ACC112 (cell line): ENCODE results near the gene MS4A2.

Source experiments
- H2AFZ ChIP-seq: fragments of 200-600 bp; sonication (generic); one replicate; pipeline ENCODE4 v1.6.0; 2017; ENCODE audit warnings: antibody characterized with exemption, low read length; ENCODE audit not compliant: unreplicated experiment
- H3K27ac ChIP-seq: fragments of 200-600 bp; sonication (generic); 2 replicates; pipeline ENCODE4 v1.5.1; 2014; ENCODE audit warnings: low read depth, mild to moderate bottlenecking, antibody characterized with exemption, low read length, moderate library complexity
- H3K27me3 ChIP-seq: fragments of 200-600 bp; sonication (generic); 2 replicates; pipeline ENCODE4 v1.6.1; 2014; ENCODE audit warnings: mild to moderate bottlenecking, antibody characterized with exemption, low read length, moderate library complexity, mixed read lengths; ENCODE audit not compliant: insufficient read depth
- H3K36me3 ChIP-seq: fragments of 200-600 bp; sonication (generic); 2 replicates; pipeline ENCODE4 v1.6.1; 2016; ENCODE audit warnings: mild to moderate bottlenecking, antibody characterized with exemption, low read length, moderate library complexity, mixed read lengths; ENCODE audit not compliant: insufficient read depth
- H3K4me1 ChIP-seq: fragments of 200-600 bp; sonication (generic); one replicate; pipeline ENCODE4 v1.6.1; 2016; ENCODE audit warnings: low read length, mixed read lengths; ENCODE audit not compliant: insufficient read depth, unreplicated experiment, control insufficient read depth
- H3K4me3 ChIP-seq: fragments of 200-600 bp; sonication (generic); 2 replicates; pipeline ENCODE4 v1.5.1; 2014; ENCODE audit warnings: mild to moderate bottlenecking, low read depth, low read length
- H3K79me2 ChIP-seq: fragments of 200-600 bp; sonication (generic); one replicate; pipeline ENCODE4 v1.6.0; 2016; ENCODE audit warnings: low read length; ENCODE audit not compliant: control insufficient read depth, unreplicated experiment, insufficient read depth

Gene MS4A2

DNA sequence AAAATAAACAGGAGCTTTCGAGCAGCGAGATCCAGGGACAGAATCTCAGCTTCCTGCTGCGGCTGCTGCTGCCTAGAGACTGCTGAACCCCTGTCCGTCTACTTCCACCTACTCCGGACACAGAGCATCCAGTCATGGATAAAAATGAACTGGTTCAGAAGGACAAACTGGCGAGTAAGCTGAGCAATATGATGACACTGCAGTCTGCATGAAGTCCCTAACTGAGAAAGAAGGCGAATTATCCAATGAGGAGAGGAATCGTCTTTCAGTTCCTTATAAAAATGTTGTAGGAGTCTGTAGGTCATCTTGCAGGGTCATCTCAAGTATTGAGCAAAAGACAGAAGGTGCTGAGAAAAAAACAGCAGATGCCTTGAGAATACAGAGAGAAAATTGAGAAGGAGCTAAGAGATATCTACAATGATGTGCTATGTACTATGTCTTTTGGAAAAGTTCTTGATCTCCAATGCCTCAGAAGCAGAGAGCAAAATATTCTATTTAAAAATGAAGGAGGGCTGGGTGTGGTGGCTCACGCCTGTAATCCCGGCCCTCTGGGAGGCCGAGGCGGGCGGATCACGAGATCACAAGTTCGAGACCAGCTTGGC lies 11.1 kb upstream of the MS4A2 start:
- H3K4me1 ChIP-seq = no peaks in the 10 kb centered on the region
- H3K4me3 ChIP-seq = no peak overlapping the region
- no peak overlapping the region for H2AFZ ChIP-seq
- no peaks in the 10 kb centered on the region for H3K36me3 ChIP-seq
- H3K27ac ChIP-seq = no peak overlapping the region
- H3K79me2 ChIP-seq = no peaks in the 10 kb centered on the region
- no peaks in the 10 kb centered on the region for H3K27me3 ChIP-seq

DNA sequence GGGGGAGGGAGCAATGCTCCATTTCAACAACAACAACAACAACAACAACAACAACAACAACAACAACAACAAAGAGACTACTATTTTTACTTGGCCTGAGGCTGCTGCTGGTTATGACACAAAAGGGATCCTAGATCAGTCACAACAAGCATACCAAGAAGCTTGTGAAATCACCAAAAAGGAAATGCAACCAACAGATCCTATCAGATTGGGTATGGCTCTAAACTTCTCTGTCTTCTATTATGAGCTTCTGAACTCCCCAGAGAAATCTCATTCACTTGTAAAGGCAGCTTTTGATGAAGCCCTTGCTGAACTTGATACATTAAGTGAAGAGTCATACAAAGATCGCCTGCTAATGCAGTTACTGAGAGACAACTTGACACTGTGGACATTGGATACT lies 10.5 kb upstream of the MS4A2 start:
- H3K79me2 ChIP-seq = no peaks in the 10 kb centered on the region
- no peak overlapping the region for H3K4me3 ChIP-seq
- H2AFZ ChIP-seq = no peak overlapping the region
- H3K27me3 ChIP-seq = no peaks in the 10 kb centered on the region
- no peak overlapping the region for H3K27ac ChIP-seq
- no peaks in the 10 kb centered on the region for H3K36me3 ChIP-seq
- H3K4me1 ChIP-seq = no peaks in the 10 kb centered on the region

DNA sequence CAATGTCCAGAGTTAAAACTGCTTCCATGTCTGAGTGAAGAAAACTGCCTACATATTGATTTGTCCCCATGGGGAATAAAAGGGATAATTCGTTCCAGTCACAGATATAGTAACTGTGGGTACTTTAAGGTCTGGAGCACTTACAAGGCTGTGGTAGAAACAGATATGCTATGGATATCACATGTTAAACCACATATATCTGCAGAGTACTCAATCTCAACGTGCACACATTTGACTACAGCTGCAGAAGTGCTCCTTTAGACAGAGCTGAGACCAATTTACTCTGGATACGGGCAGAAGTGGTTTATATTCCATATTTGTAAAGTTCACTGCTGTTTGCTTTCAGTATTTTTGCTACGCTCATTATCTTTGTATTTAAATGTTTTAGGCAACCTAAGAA lies 9.7 kb upstream of the MS4A2 start:
- Histone ChIP-seq H3K4me1 (no peaks in the 10 kb centered on the region), H3K27ac (no peak overlapping the region), H3K4me3 (no peak overlapping the region), H3K36me3 (no peaks in the 10 kb centered on the region), H3K79me2 (no peaks in the 10 kb centered on the region), H3K27me3 (no peaks in the 10 kb centered on the region), H2AFZ (no peak overlapping the region)

DNA sequence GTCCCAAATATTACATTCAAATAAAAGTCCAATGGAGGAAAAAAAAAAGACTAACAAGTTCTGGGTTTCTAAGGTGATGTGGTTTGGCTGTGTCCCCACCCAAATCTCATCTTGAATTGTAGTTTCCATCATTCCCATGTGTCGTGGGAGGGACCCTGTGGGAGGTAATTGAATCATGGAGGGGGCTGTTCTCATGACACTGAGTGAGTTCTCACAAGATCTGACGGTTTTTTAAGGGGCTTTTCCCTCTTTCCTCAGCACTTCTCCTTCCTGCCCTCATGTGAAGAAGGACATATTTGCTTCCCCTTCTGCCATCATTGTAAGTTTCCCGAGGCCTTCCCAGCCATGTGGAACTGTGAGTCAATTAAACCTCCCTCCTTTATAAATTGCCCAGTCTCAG lies 7.9 kb upstream of the MS4A2 start:
- H3K79me2 ChIP-seq = no peaks in the 10 kb centered on the region
- no peaks in the 10 kb centered on the region for H3K36me3 ChIP-seq
- no peaks in the 10 kb centered on the region for H3K27me3 ChIP-seq
- H2AFZ ChIP-seq = no peak overlapping the region
- H3K4me3 ChIP-seq = no peak overlapping the region
- H3K4me1 ChIP-seq = no peaks in the 10 kb centered on the region
- no peak overlapping the region for H3K27ac ChIP-seq

DNA sequence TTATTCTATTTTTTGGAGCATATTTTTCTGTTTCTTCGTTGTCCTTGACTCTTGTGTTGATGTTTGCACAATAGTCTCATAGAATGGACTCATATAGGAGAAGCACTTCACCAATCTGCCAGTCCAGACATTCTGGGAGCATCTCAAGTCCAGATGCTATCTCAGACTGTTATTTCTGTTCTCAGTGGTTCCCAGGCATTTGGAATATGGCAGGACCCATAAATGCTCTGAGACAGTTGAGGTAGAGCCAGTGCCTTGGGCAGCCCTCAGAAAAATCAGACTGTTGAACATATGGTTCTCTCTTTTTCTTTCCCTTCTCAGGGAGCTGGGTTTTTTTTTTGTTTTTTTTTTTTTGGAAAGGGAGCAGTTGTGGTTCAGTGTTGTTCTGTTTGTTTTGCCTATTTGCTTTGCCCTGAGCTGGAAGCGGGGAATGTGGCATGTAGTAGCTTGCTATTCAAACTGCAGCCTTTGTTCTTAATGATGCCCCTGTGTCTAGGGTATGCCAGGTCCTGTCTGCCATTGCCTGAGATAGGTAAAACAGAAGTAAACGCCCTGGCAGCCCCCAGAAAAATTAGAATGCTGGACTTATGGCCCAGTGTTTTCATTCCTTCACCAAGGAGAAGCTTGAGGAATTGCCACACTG lies 3.7 kb upstream of the MS4A2 start:
- no peaks in the 10 kb centered on the region for H3K27me3 ChIP-seq
- no peaks in the 10 kb centered on the region for H3K4me1 ChIP-seq
- no peak overlapping the region for H3K4me3 ChIP-seq
- H3K79me2 ChIP-seq = no peaks in the 10 kb centered on the region
- no peaks in the 10 kb centered on the region for H3K36me3 ChIP-seq
- no peak overlapping the region for H3K27ac ChIP-seq
- H2AFZ ChIP-seq = no peak overlapping the region

DNA sequence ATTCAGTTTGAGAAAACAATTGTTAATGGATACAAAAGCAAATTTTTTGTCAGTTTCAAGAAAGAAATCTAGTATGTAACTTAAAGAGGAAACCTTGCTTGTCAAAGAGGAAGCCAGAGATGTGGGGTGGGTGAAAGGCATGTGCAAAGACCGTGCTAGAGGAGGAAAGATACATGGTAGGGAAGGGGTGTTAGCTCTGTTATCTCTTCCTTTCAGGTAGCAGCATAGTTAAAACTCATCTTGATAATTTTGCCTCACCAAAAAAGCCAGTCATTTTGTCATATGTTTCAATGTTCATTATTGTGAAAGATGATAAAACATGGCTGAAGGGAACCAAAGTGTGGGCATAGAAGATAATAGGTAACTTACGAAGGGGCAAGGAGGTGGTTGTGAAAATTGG lies 2.6 kb upstream of the MS4A2 start:
- no peaks in the 10 kb centered on the region for H3K79me2 ChIP-seq

DNA sequence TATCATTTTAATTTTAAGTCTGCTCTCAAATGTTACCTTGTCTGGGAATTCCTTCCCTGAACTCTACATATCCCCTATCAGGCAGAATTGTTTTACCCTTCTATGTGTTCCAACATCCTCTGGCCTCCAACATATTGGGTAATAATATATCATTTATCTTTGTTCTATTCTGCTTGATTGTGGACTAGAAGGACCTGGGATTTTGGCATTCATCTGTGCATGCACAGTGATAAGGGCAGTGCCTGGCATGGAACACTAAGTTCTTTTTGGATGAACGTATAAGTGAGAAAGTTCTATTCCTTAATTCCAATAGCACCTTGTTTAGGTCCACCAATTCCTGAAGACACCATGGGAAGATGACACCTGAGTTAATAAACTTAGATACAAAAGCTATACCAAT lies 1.2 kb upstream of the MS4A2 start:
- Histone ChIP-seq H3K4me3 (no peak overlapping the region), H3K4me1 (no peaks in the 10 kb centered on the region), H3K79me2 (no peaks in the 10 kb centered on the region), H3K36me3 (no peaks in the 10 kb centered on the region), H3K27ac (no peak overlapping the region), H2AFZ (no peak overlapping the region), H3K27me3 (no peaks in the 10 kb centered on the region)

More for the DNA sequence above, 2.6 kb upstream of the MS4A2 start:
- Histone ChIP-seq H3K4me1 (no peaks in the 10 kb centered on the region), H3K36me3 (no peaks in the 10 kb centered on the region), H2AFZ (no peak overlapping the region), H3K4me3 (no peak overlapping the region), H3K27me3 (no peaks in the 10 kb centered on the region), H3K27ac (no peak overlapping the region)

DNA sequence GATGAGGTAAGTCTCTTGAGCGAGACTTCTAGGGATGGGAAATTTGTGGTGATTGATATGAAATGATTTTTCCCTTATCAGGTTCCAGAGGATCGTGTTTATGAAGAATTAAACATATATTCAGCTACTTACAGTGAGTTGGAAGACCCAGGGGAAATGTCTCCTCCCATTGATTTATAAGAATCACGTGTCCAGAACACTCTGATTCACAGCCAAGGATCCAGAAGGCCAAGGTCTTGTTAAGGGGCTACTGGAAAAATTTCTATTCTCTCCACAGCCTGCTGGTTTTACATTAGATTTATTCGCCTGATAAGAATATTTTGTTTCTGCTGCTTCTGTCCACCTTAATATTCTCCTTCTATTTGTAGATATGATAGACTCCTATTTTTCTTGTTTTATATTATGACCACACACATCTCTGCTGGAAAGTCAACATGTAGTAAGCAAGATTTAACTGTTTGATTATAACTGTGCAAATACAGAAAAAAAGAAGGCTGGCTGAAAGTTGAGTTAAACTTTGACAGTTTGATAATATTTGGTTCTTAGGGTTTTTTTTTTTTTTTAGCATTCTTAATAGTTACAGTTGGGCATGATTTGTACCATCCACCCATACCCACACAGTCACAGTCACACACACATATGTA lies 7.1 kb downstream of the MS4A2 start:
- Histone ChIP-seq H3K79me2 (no peaks in the 10 kb centered on the region), H2AFZ (no peak overlapping the region), H3K36me3 (no peaks in the 10 kb centered on the region), H3K27ac (no peak overlapping the region), H3K27me3 (no peaks in the 10 kb centered on the region), H3K4me3 (no peak overlapping the region), H3K4me1 (no peaks in the 10 kb centered on the region)

DNA sequence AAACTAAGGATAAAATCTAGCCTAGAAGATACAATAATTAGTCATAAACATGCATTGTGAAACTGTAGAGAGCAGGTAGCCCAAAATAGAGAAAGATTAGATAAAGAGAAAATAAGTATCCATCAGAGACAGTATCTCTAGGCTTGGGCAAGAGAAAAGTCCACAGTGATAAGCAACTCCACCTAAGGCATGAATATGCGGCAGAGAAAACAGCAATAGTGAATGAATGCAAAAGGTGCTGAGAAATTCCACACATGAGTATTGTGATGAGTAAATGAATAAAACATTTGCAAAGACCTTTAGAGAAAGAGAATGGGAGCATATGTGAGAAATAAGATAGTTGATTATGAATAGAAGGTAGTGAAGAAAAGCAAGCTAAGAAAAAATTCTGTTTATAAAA lies 8.7 kb downstream of the MS4A2 start:
- H3K4me3 ChIP-seq = no peak overlapping the region

DNA sequence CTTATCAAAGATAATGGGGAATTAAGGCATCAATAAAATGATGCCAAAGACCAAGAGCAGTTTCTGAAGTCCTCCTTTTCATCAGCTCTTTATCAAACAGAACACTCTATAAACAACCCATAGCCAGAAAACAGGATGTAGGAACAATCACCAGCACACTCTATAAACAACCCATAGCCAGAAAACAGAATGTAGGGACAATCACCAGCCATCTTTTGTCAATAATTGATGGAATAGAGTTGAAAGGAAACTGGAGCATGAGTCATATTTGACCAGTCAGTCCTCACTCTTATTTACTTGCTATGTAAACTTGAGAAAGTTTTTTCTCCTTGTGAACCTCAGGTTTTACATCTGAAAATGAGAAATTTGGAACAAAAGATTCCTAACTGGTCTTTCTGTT lies 10.0 kb downstream of the MS4A2 start:
- H3K4me1 ChIP-seq = no peaks in the 10 kb centered on the region

More for the DNA sequence above, 8.7 kb downstream of the MS4A2 start:
- no peaks in the 10 kb centered on the region for H3K36me3 ChIP-seq
- H3K4me1 ChIP-seq = no peaks in the 10 kb centered on the region
- no peaks in the 10 kb centered on the region for H3K27me3 ChIP-seq
- H3K27ac ChIP-seq = no peak overlapping the region
- no peaks in the 10 kb centered on the region for H3K79me2 ChIP-seq
- H2AFZ ChIP-seq = no peak overlapping the region

DNA sequence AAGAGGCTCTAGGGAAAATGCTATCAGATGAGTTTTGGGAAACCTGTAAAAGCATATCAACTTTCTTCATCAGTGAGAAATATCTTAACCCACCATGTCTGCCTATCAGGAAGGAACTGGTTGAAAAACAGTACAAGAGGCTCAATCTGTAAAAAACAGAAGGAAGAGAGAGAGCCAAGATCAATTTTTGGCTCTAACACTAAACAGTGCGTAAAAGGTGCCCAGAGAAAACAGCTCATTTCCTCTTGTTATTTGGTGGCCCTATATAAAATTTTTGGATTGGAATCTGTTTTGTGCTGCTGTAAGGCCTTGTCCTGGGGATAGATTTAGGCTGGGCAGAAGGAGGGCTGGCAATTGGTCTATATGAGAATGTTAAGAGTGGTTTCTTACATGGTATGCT lies 12.1 kb downstream of the MS4A2 start:
- H2AFZ ChIP-seq = no peak overlapping the region
- H3K79me2 ChIP-seq = no peaks in the 10 kb centered on the region
- no peaks in the 10 kb centered on the region for H3K36me3 ChIP-seq
- H3K27ac ChIP-seq = no peak overlapping the region
- H3K4me3 ChIP-seq = no peak overlapping the region
- no peaks in the 10 kb centered on the region for H3K4me1 ChIP-seq
- no peaks in the 10 kb centered on the region for H3K27me3 ChIP-seq

More for the DNA sequence above, 10.0 kb downstream of the MS4A2 start:
- no peaks in the 10 kb centered on the region for H3K27me3 ChIP-seq
- no peaks in the 10 kb centered on the region for H3K36me3 ChIP-seq
- no peak overlapping the region for H3K4me3 ChIP-seq
- no peak overlapping the region for H2AFZ ChIP-seq
- no peaks in the 10 kb centered on the region for H3K79me2 ChIP-seq
- no peak overlapping the region for H3K27ac ChIP-seq
